Activated naive CD8-positive, alpha-beta T cell treated with anti-CD3 and anti-CD28 coated beads, Interleukin-2, amount 10 ng/mL, durations not matched to agents 7 days and 5 days (primary cell): ENCODE measurements around the gene ULBP2. TPM values are rescaled to one million over a fixed set of nuclear protein-coding genes. Genes with fewer than 3 reads are reported as not detected.
"Not testable (repeated sequence)": the region's sequence is repeated elsewhere in the genome, so short reads cannot be mapped to it uniquely, and the experiment has no call there.

ENCODE experiments used
- ATAC-seq: fragments of 150-1000 bp; cut with Tn5 transposase; one replicate; pipeline ENCODE4 v1.10.0; 2021; ENCODE audit warnings: low read depth, moderate library complexity
- POLR2A ChIA-PET: fragments of 350-600 bp; sonication (Branson Sonifier 250); formaldehyde crosslinking; loops from one replicate; lab custom pipeline; 2021; ENCODE audit warnings: antibody characterized with exemption; lab: Charles Lee
- DNase-seq: peaks from one replicate; pipeline ENCODE4 v3.0.0; 2021
- H3K27ac Mint-ChIP-seq: one replicate; pipeline ENCODE4 v1.8.0; 2022; ENCODE audit warnings: mild to moderate bottlenecking, mixed read lengths
- H3K27me3 Mint-ChIP-seq: one replicate; pipeline ENCODE4 v1.8.0; 2022; ENCODE audit warnings: mild to moderate bottlenecking, moderate library complexity, mixed read lengths
- H3K36me3 Mint-ChIP-seq: one replicate; pipeline ENCODE4 v1.8.0; 2021; ENCODE audit warnings: mild to moderate bottlenecking, mixed read lengths
- H3K4me1 Mint-ChIP-seq: one replicate; pipeline ENCODE4 v1.8.0; 2021; ENCODE audit warnings: mixed read lengths
- H3K4me3 Mint-ChIP-seq: one replicate; pipeline ENCODE4 v1.8.0; 2022; ENCODE audit warnings: mild to moderate bottlenecking, moderate library complexity, mixed read lengths
- H3K9me3 Mint-ChIP-seq: one replicate; pipeline ENCODE4 v1.8.0; 2021; ENCODE audit warnings: mixed read lengths
- total RNA-seq, 2 experiments: library from RNA; stranded (reverse); gene quantifications; one replicate each; pipeline ENCODE4 v1.2.3, GENCODE V29; 2021

The ULBP2 gene
- total RNA-seq, 2 experiments from 2014 or later, result 0.53 to 0.60 TPM

- POLR2A ChIA-PET, result no interaction called here
- Mint-ChIP-seq H3K27me3 (peaks cover 83% of the 10 kb centered on the region), H3K9me3 (no peaks in the 10 kb centered on the region), H3K27ac (peak overlapping the region; percentile 43), H3K4me1 (peaks cover 40% of the 10 kb centered on the region), H3K4me3 (peak overlapping the region; percentile 71), H3K36me3 (no peaks in the 10 kb centered on the region)
- ATAC-seq (peak; percentile 10), DNase-seq (peak; percentile 67)
These were observed 3.1 kb upstream of the ULBP2 start for GRCh38 chr6:149938571-149939355.

GRCh38 chr6:149939356-149939648, 2.5 kb upstream of the ULBP2 start:
- DNase-seq (no peak), ATAC-seq (no peak)
- peak overlapping the region; percentile 71 for H3K4me3 Mint-ChIP-seq
- H3K36me3 Mint-ChIP-seq, result no peaks in the 10 kb centered on the region
- peaks cover 39% of the 10 kb centered on the region for H3K4me1 Mint-ChIP-seq
- H3K27me3 Mint-ChIP-seq, result peaks cover 81% of the 10 kb centered on the region
- POLR2A ChIA-PET, result no interaction called here
- no peaks in the 10 kb centered on the region for H3K9me3 Mint-ChIP-seq
- H3K27ac Mint-ChIP-seq, result peak overlapping the region; percentile 43

- POLR2A ChIA-PET, result no interaction called here
- no peak for ATAC-seq
- no peak overlapping the region for H3K27ac Mint-ChIP-seq
- no peaks in the 10 kb centered on the region for H3K36me3 Mint-ChIP-seq
- no peaks in the 10 kb centered on the region for H3K9me3 Mint-ChIP-seq
- no peak for DNase-seq
- H3K4me3 Mint-ChIP-seq, result peak overlapping the region; percentile 22
- H3K27me3 Mint-ChIP-seq, result peaks cover 75% of the 10 kb centered on the region
- peaks cover 31% of the 10 kb centered on the region for H3K4me1 Mint-ChIP-seq
These were observed 1.7 kb upstream of the ULBP2 start for GRCh38 chr6:149939909-149940671.

- POLR2A ChIA-PET, result no interaction called here
- Mint-ChIP-seq H3K27me3 (peaks cover 70% of the 10 kb centered on the region), H3K4me1 (peaks cover 29% of the 10 kb centered on the region), H3K4me3 (peak overlapping the region; percentile 22), H3K27ac (no peak overlapping the region), H3K9me3 (no peaks in the 10 kb centered on the region), H3K36me3 (no peaks in the 10 kb centered on the region)
- no peak for ATAC-seq
- DNase-seq, result no peak
These were observed 1.2 kb upstream of the ULBP2 start for GRCh38 chr6:149940672-149940982.

GRCh38 chr6:149942461-149942829, 631 bp downstream of the ULBP2 start:
- Mint-ChIP-seq H3K4me3 (peak overlapping the region; percentile 92), H3K36me3 (no peaks in the 10 kb centered on the region), H3K9me3 (no peaks in the 10 kb centered on the region), H3K27ac (peak overlapping the region; percentile 31), H3K4me1 (peaks cover 29% of the 10 kb centered on the region), H3K27me3 (peaks cover 56% of the 10 kb centered on the region)
- DNase-seq (no peak), ATAC-seq (no peak)
- POLR2A ChIA-PET, result no interaction called here

GRCh38 chr6:149943321-149943720, 1.5 kb downstream of the ULBP2 start:
- H3K4me3 Mint-ChIP-seq, H3K9me3 Mint-ChIP-seq, H3K36me3 Mint-ChIP-seq, ATAC-seq, H3K27ac Mint-ChIP-seq, DNase-seq, POLR2A ChIA-PET: not testable (repeated sequence)
- Mint-ChIP-seq H3K27me3 (peaks cover 55% of the 10 kb centered on the region), H3K4me1 (peaks cover 27% of the 10 kb centered on the region)

- H3K27me3 Mint-ChIP-seq, result peaks cover 53% of the 10 kb centered on the region
- DNase-seq, H3K9me3 Mint-ChIP-seq, H3K36me3 Mint-ChIP-seq, H3K4me3 Mint-ChIP-seq, H3K27ac Mint-ChIP-seq, ATAC-seq, POLR2A ChIA-PET: not testable (repeated sequence)
- peaks cover 14% of the 10 kb centered on the region for H3K4me1 Mint-ChIP-seq
These were observed 3.5 kb downstream of the ULBP2 start for GRCh38 chr6:149945276-149945675.

- H3K36me3 Mint-ChIP-seq, H3K9me3 Mint-ChIP-seq, ATAC-seq, H3K4me1 Mint-ChIP-seq, POLR2A ChIA-PET, H3K4me3 Mint-ChIP-seq, DNase-seq, H3K27ac Mint-ChIP-seq: not testable (repeated sequence)
- peaks cover 54% of the 10 kb centered on the region for H3K27me3 Mint-ChIP-seq
These were observed 4.8 kb downstream of the ULBP2 start for GRCh38 chr6:149946631-149947030.

- H3K9me3 Mint-ChIP-seq, H3K4me1 Mint-ChIP-seq, ATAC-seq, H3K27ac Mint-ChIP-seq, DNase-seq, H3K36me3 Mint-ChIP-seq, H3K4me3 Mint-ChIP-seq, POLR2A ChIA-PET: not testable (repeated sequence)
- H3K27me3 Mint-ChIP-seq, result peaks cover 57% of the 10 kb centered on the region
These were observed 5.7 kb downstream of the ULBP2 start for GRCh38 chr6:149947533-149947932.

- no peak for DNase-seq
- Mint-ChIP-seq H3K27me3 (peaks cover 57% of the 10 kb centered on the region), H3K4me3 (no peak overlapping the region), H3K4me1 (peaks cover 1% of the 10 kb centered on the region), H3K36me3 (no peaks in the 10 kb centered on the region), H3K27ac (no peak overlapping the region), H3K9me3 (no peaks in the 10 kb centered on the region)
- POLR2A ChIA-PET, result no interaction called here
- ATAC-seq, result no peak
These were observed 6.2 kb downstream of the ULBP2 start for GRCh38 chr6:149948011-149948410.

- ATAC-seq (no peak), DNase-seq (no peak)
- H3K36me3 Mint-ChIP-seq, result no peaks in the 10 kb centered on the region
These were observed 6.8 kb downstream of the ULBP2 start for GRCh38 chr6:149948616-149949015.

GRCh38 chr6:149950423-149950822, 8.6 kb downstream of the ULBP2 start:
- H3K27me3 Mint-ChIP-seq, result peaks cover 70% of the 10 kb centered on the region
- no peaks in the 10 kb centered on the region for H3K9me3 Mint-ChIP-seq
- peaks cover 5% of the 10 kb centered on the region for H3K4me1 Mint-ChIP-seq
- no peak for ATAC-seq
- no peak overlapping the region for H3K4me3 Mint-ChIP-seq
- H3K36me3 Mint-ChIP-seq, result no peaks in the 10 kb centered on the region
- no peak overlapping the region for H3K27ac Mint-ChIP-seq
- DNase-seq, result no peak
- POLR2A ChIA-PET, result no interaction called here

More at GRCh38 chr6:149948616-149949015, 6.8 kb downstream of the ULBP2 start:
- peaks cover 1% of the 10 kb centered on the region for H3K4me1 Mint-ChIP-seq
- no peaks in the 10 kb centered on the region for H3K9me3 Mint-ChIP-seq
- H3K27me3 Mint-ChIP-seq, result peaks cover 61% of the 10 kb centered on the region
- H3K27ac Mint-ChIP-seq, result no peak overlapping the region
- POLR2A ChIA-PET, result no interaction called here
- no peak overlapping the region for H3K4me3 Mint-ChIP-seq

- no peak for ATAC-seq
- Mint-ChIP-seq H3K4me3 (no peak overlapping the region), H3K36me3 (no peaks in the 10 kb centered on the region), H3K27ac (no peak overlapping the region), H3K27me3 (peaks cover 77% of the 10 kb centered on the region), H3K4me1 (peaks cover 6% of the 10 kb centered on the region), H3K9me3 (no peaks in the 10 kb centered on the region)
- POLR2A ChIA-PET, result no interaction called here
- no peak for DNase-seq
These were observed 9.3 kb downstream of the ULBP2 start for GRCh38 chr6:149951096-149951495.

GRCh38 chr6:149951626-149952025, 9.8 kb downstream of the ULBP2 start:
- POLR2A ChIA-PET, result no interaction called here
- H3K27me3 Mint-ChIP-seq, result peaks cover 77% of the 10 kb centered on the region

More at GRCh38 chr6:149951626-149952025, 9.8 kb downstream of the ULBP2 start:
- Mint-ChIP-seq H3K4me1 (peaks cover 6% of the 10 kb centered on the region), H3K27ac (no peak overlapping the region), H3K4me3 (no peak overlapping the region), H3K9me3 (no peaks in the 10 kb centered on the region), H3K36me3 (no peaks in the 10 kb centered on the region)
- no peak for ATAC-seq
- no peak for DNase-seq
